ENCODE results near the gene LHFPL3.

Gene LHFPL3

DNA sequence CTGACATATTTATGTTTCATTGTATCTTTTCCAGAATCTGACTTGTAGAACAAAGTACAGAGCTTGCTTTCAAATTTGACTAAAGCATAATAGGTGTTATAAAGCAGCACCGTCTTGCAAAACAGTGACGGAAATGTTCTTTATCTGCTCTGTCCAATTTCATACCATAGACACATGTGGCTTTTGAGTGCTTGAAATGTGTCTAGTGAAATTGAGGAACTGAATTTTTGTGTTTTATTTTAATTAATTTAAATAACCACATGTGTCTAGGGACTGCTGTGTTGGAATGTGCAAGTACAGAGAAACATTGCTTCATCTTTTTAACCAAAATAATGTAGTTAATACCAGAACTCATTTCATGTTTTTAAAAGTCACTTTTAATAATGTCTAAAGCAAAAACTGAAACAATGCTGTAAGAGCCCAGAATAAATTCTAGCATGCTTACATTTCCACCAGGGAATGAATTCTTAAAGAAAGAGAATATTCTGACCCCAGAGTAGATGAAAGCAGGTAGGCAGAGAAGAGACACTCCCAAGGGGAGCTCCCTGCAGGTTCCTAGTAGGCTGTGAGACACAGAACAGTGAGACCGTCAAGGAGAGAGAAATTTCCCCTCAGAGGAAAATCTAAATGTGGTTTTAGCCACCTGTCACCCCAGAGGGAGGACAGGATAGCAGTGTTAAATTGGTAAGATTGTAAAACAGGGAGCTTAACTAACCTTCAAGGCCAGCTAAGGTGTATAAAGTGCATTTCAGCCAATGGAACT, 510.3 kb downstream of the LHFPL3 start:
- no peak overlapping the region for H3K4me2 ChIP-seq (ENCODE audit: insufficient read depth, low read length)
- TF ChIP-seq, protein P1, sequence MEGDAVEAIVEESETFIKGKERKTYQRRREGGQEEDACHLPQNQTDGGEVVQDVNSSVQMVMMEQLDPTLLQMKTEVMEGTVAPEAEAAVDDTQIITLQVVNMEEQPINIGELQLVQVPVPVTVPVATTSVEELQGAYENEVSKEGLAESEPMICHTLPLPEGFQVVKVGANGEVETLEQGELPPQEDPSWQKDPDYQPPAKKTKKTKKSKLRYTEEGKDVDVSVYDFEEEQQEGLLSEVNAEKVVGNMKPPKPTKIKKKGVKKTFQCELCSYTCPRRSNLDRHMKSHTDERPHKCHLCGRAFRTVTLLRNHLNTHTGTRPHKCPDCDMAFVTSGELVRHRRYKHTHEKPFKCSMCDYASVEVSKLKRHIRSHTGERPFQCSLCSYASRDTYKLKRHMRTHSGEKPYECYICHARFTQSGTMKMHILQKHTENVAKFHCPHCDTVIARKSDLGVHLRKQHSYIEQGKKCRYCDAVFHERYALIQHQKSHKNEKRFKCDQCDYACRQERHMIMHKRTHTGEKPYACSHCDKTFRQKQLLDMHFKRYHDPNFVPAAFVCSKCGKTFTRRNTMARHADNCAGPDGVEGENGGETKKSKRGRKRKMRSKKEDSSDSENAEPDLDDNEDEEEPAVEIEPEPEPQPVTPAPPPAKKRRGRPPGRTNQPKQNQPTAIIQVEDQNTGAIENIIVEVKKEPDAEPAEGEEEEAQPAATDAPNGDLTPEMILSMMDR (IDR thresholded peaks at IDR 0.05; ENCODE audit: borderline replicate concordance, extremely low read depth, low read length, poor library complexity, severe bottlenecking): no peak
- TF ChIP-seq EZH2 (IDR thresholded peaks at IDR 0.05; ENCODE audit: borderline replicate concordance, low read depth, low read length, severe bottlenecking): no peak
- no peak overlapping the region for H3K27ac ChIP-seq (ENCODE audit: low read length)
- no peak overlapping the region for H2AFZ ChIP-seq (ENCODE audit: low read depth, low read length)
- H3K4me3 ChIP-seq (ENCODE audit: low read depth in 1 of 2, low read length in 2 of 2): no peak overlapping the region
- ATAC-seq (ENCODE audit: insufficient read depth, low read depth) (no peak), DNase-seq (no peak)
- H3K9ac ChIP-seq (ENCODE audit: low read depth, low read length): no peak overlapping the region
- H3K9me3 ChIP-seq (ENCODE audit: insufficient read depth, low read length, severe bottlenecking): no peaks in the 10 kb centered on the region
- no peaks in the 10 kb centered on the region for H3K36me3 ChIP-seq (ENCODE audit: insufficient read depth, low read length)
- no peaks in the 10 kb centered on the region for H3K79me2 ChIP-seq (ENCODE audit: insufficient read depth, low read length)
- H4K20me1 ChIP-seq (ENCODE audit: insufficient read depth, low read length): no peaks in the 10 kb centered on the region
- H3K27me3 ChIP-seq (ENCODE audit: insufficient read depth, low read length, poor library complexity): peaks cover 6% of the 10 kb centered on the region
- no peaks in the 10 kb centered on the region for H3K4me1 ChIP-seq (ENCODE audit: insufficient read depth, low read length)

DNA sequence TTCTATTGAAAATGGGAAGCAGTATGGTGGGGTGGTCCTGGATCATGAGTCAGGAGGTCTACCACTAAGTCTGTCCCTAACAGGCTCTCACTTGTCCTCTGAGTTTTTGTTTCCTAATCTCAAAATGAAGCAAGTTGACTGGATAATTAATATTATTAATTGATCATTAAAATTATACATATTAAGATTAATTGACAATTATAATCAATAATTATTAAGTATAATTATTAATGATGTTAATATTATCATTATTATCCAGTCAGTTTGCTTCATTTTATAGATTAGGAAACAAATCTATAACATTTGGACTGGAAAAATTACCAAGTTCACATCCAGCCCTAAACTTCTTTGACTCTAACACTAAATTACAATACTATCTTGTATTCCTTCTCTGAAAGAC, 511.4 kb downstream of the LHFPL3 start:
- TF ChIP-seq EZH2 (IDR thresholded peaks at IDR 0.05; ENCODE audit: borderline replicate concordance, low read depth, low read length, severe bottlenecking): no peak
- TF ChIP-seq, protein P1 (IDR thresholded peaks at IDR 0.05; ENCODE audit: borderline replicate concordance, extremely low read depth, low read length, poor library complexity, severe bottlenecking): no peak
- DNase-seq (no peak), ATAC-seq (ENCODE audit: insufficient read depth, low read depth) (no peak)
- no peaks in the 10 kb centered on the region for H3K36me3 ChIP-seq (ENCODE audit: insufficient read depth, low read length)
- H2AFZ ChIP-seq (ENCODE audit: low read depth, low read length): no peak overlapping the region
- H3K4me1 ChIP-seq (ENCODE audit: insufficient read depth, low read length): no peaks in the 10 kb centered on the region
- no peaks in the 10 kb centered on the region for H4K20me1 ChIP-seq (ENCODE audit: insufficient read depth, low read length)
- peaks cover 10% of the 10 kb centered on the region for H3K27me3 ChIP-seq (ENCODE audit: insufficient read depth, low read length, poor library complexity)
- no peaks in the 10 kb centered on the region for H3K9me3 ChIP-seq (ENCODE audit: insufficient read depth, low read length, severe bottlenecking)
- no peak overlapping the region for H3K4me3 ChIP-seq (ENCODE audit: low read depth in 1 of 2, low read length in 2 of 2)
- H3K79me2 ChIP-seq (ENCODE audit: insufficient read depth, low read length): no peaks in the 10 kb centered on the region
- H3K27ac ChIP-seq (ENCODE audit: low read length): no peak overlapping the region
- H3K9ac ChIP-seq (ENCODE audit: low read depth, low read length): no peak overlapping the region
- H3K4me2 ChIP-seq (ENCODE audit: insufficient read depth, low read length): no peak overlapping the region

DNA sequence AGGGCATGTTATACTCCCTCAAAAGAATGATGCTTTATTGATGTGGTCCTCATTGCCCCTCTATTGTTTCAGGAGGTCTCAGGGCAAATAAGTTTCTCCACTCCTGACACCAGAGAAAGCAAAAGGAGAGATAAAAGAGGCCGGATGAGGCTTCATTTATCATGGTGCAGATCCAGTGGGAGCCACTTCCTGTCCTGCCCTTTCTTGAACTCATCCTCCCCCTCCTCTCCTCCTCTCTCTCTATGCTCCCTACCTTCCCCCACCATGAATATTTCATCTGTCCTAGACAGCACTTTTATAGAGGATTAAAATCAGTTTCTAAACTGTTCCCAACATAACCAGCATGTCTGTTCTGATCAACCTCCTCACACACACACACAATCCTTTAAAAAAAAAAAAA, 513.4 kb downstream of the LHFPL3 start:
- H2AFZ ChIP-seq (ENCODE audit: low read depth, low read length): no peak overlapping the region
- H3K36me3 ChIP-seq (ENCODE audit: insufficient read depth, low read length): no peaks in the 10 kb centered on the region
- ATAC-seq (ENCODE audit: insufficient read depth, low read depth): no peak
- H3K27me3 ChIP-seq (ENCODE audit: insufficient read depth, low read length, poor library complexity): peaks cover 15% of the 10 kb centered on the region
- no peak overlapping the region for H3K9ac ChIP-seq (ENCODE audit: low read depth, low read length)
- H3K9me3 ChIP-seq (ENCODE audit: insufficient read depth, low read length, severe bottlenecking): no peaks in the 10 kb centered on the region
- DNase-seq: no peak
- no peaks in the 10 kb centered on the region for H3K4me1 ChIP-seq (ENCODE audit: insufficient read depth, low read length)
- no peak for TF ChIP-seq EZH2 (IDR thresholded peaks at IDR 0.05; ENCODE audit: borderline replicate concordance, low read depth, low read length, severe bottlenecking)
- TF ChIP-seq, protein P1 (IDR thresholded peaks at IDR 0.05; ENCODE audit: borderline replicate concordance, extremely low read depth, low read length, poor library complexity, severe bottlenecking): no peak
- no peaks in the 10 kb centered on the region for H4K20me1 ChIP-seq (ENCODE audit: insufficient read depth, low read length)
- no peak overlapping the region for H3K27ac ChIP-seq (ENCODE audit: low read length)
- H3K79me2 ChIP-seq (ENCODE audit: insufficient read depth, low read length): no peaks in the 10 kb centered on the region
- no peak overlapping the region for H3K4me3 ChIP-seq (ENCODE audit: low read depth in 1 of 2, low read length in 2 of 2)
- no peak overlapping the region for H3K4me2 ChIP-seq (ENCODE audit: insufficient read depth, low read length)
